HFFc6 (cell line): Measurements from ENCODE around the gene BIRC6. TPM values are rescaled to one million over a fixed set of nuclear protein-coding genes. Genes with fewer than 3 reads are reported as not detected.

Experiments
- DNase-seq: peaks from one replicate; pipeline ENCODE4 v3.0.0-alpha.2; 2018
- H3K27ac Mint-ChIP-seq: 2 replicates; pipeline ENCODE4 v1.8.0; 2020; ENCODE audit warnings: mild to moderate bottlenecking, mixed read lengths
- H3K27me3 Mint-ChIP-seq: 2 replicates; pipeline ENCODE4 v1.8.0; 2021; ENCODE audit warnings: mild to moderate bottlenecking, moderate library complexity, mixed read lengths; ENCODE audit not compliant: insufficient read depth
- H3K36me3 Mint-ChIP-seq: 2 replicates; pipeline ENCODE4 v1.8.0; 2021; ENCODE audit warnings: low read depth, mixed read lengths
- H3K4me1 Mint-ChIP-seq: 2 replicates; pipeline ENCODE4 v1.8.0; 2020; ENCODE audit warnings: low read depth, mixed read lengths
- H3K4me3 Mint-ChIP-seq: 2 replicates; pipeline ENCODE4 v1.8.0; 2020; ENCODE audit warnings: mild to moderate bottlenecking, moderate library complexity, mixed read lengths
- H3K9me3 Mint-ChIP-seq: 2 replicates; pipeline ENCODE4 v1.8.0; 2020; ENCODE audit warnings: mild to moderate bottlenecking, mixed read lengths
- microRNA-seq: library from miRNA; unstranded; fragments of <30 nt; microRNA quantifications from one replicate; pipeline ENCODE4, GENCODE V29; 2019
- total RNA-seq, 6 experiments: library from RNA; stranded (reverse); fragmentation: NEBNext Ultra II Directional; extraction: Animal tissue kit (Norgen Biotek cat#: 25700); gene quantifications; 2 replicates in 1 of 6; 3 replicates in 5 of 6; pipeline ENCODE4 v1.2.3, GENCODE V29; 2021
- TF ChIP-seq, protein P1 (sequence below): fragments of 200-600 bp; sonication (generic); IDR thresholded peaks from 2 replicates; pipeline ENCODE4 v1.5.0; 2021; ENCODE audit warnings: antibody characterized with exemption, mild to moderate bottlenecking

The BIRC6 gene
- total RNA-seq, 6 experiments from 2014 or later: 54.1 to 72.2 (median 57.7) TPM

GRCh38 chr2:32666704-32667103 lies 309.9 kb downstream of the BIRC6 start:
- Mint-ChIP-seq H3K27me3 (no peaks in the 10 kb centered on the region), H3K9me3 (no peaks in the 10 kb centered on the region), H3K4me3 (no peak overlapping the region), H3K4me1 (peaks cover 4% of the 10 kb centered on the region), H3K27ac (no peak overlapping the region), H3K36me3 (peaks cover 7% of the 10 kb centered on the region)
- TF ChIP-seq, protein P1, sequence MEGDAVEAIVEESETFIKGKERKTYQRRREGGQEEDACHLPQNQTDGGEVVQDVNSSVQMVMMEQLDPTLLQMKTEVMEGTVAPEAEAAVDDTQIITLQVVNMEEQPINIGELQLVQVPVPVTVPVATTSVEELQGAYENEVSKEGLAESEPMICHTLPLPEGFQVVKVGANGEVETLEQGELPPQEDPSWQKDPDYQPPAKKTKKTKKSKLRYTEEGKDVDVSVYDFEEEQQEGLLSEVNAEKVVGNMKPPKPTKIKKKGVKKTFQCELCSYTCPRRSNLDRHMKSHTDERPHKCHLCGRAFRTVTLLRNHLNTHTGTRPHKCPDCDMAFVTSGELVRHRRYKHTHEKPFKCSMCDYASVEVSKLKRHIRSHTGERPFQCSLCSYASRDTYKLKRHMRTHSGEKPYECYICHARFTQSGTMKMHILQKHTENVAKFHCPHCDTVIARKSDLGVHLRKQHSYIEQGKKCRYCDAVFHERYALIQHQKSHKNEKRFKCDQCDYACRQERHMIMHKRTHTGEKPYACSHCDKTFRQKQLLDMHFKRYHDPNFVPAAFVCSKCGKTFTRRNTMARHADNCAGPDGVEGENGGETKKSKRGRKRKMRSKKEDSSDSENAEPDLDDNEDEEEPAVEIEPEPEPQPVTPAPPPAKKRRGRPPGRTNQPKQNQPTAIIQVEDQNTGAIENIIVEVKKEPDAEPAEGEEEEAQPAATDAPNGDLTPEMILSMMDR: no peak
- no peak for DNase-seq

GRCh38 chr2:32668254-32668653 lies 311.4 kb downstream of the BIRC6 start:
- TF ChIP-seq, protein P1: no peak
- Mint-ChIP-seq H3K27me3 (no peaks in the 10 kb centered on the region), H3K36me3 (peaks cover 7% of the 10 kb centered on the region), H3K4me3 (no peak overlapping the region), H3K4me1 (peaks cover 11% of the 10 kb centered on the region), H3K9me3 (no peaks in the 10 kb centered on the region), H3K27ac (no peak overlapping the region)
- no peak for DNase-seq

Small RNA genes lying within 50 kb of the gene (microRNA-seq; reads per million reads assigned to microRNA genes)
- gene MIR4765 (not detected), gene MIR558 (not detected)

Other genes starting within 250 kb of the BIRC6 start
- gene SLC30A6, start 191.2 kb upstream of the BIRC6 start, total RNA-seq: 10 to 100 TPM; 23.9 to 34.7 (median 30.1) TPM
- gene NLRC4, start 92.1 kb upstream of the BIRC6 start, total RNA-seq: not detected
- 10 to 100 TPM; 49.6 to 65.5 (median 55.2) TPM for gene YIPF4, start 79.1 kb upstream of the BIRC6 start, total RNA-seq